HG03039 (cell line): ENCODE data around the gene C3orf62.
"Not testable (repeated sequence)": the region's sequence is repeated elsewhere in the genome, so short reads cannot be mapped to it uniquely, and the experiment has no call there.

Experiments
- ATAC-seq: cut with Tn5 transposase; IDR thresholded peaks from one replicate; pipeline ENCODE4 v1.9.1; 2021; ENCODE audit warnings: mild to moderate bottlenecking, moderate library complexity; ENCODE audit not compliant: unreplicated experiment

C3orf62 gene

DNA sequence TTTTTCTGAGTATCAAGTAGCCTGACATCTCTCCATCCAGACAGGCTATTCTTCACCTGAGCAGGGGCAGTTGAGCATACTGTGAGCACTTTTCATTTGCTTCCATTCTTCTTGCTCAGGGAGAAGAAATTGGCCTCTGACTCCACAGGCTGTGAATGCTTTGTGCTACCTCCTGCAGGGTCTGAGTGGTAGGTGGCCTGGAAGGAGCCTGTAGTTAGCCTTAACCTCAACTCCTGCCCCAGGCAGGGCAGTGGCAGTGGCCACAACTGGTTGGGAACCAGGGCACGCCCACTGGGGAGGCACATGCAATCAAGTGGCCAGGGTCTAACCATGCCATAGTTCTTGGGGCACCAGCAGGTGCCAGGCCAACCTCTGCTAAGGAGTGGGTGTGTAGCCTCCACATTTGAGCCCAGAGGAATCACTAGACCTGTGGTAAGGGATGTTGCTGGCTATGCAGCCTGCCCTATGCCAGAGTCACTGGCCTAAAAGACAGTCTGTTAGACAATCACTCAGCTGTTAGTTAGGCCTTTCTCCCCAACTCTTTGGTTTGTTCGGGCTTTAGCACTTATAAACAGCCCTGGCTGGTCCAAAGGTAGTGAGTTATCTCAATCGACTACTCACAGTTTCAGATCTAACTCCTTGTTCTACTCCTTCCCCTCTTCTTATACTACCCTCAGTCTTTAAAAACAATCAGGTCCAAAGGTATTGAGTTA lies 7.4 kb downstream of the C3orf62 start:
- no peak for ATAC-seq

DNA sequence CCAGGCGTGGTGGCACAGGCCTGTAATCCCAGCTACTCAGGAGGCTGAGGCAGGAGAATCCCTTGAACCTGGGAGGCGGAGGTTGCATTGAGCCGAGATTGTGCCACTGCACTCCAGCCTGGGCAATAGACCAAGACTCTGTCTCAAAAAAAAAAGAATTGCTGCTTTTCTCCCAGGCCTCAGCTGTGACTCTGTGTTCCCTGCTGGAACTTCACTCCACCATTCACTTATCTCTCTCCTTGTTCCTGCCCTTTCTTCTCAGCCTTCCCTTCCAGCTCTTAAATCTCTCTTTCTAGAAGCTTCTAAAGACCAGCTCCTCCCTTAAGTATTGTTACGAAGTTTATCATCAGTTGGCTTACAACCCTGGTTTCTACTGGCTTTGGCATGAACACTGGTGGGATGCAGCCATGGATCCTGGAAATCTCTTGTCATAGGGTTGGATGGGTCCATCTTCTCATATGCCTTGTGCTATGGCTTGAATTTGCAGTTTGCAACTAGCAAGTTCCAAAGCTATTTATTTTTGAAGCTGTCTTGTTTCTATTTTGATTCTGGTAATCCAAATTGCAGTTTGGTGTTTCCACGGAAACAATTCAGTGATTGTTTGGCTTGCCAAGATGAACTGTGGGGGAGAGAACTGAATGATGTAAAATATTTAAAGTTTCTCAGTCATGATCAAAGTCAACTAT lies 10.5 kb downstream of the C3orf62 start:
- ATAC-seq = no peak

DNA sequence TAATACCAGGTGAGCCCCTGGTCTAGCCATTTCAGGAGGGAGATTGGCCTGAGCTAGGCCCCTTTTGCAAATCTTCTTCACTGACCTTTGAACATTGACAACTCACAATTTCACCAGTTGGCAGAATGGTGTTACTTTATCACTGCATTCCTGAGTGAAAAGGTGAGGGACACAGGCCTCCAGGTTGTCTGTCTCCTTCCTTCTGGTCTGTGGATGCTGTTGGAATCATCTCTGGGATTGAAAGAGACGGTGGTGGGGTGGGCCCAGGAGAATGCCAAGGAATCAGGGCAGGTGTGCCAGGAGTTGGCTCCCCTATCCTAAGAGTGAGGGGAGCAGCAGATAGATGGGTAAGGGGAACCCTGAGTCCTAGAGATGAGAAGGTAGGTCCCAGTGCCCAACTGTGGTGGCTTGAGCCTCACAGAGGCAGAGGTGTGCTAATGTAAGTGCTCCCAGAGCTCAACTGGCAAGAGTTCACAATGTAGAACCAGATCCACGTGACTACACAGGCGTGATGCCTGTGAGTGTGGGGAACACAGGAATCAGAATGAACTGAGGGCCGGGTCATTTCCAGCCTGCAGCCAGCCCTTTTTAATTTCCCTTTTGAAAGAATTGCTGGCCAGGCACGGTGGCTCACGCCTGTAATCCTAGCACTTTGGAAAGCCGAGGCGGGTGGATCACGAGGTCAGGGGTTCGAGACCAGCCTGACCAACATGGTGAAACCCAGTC lies 11.2 kb downstream of the C3orf62 start:
- no peak for ATAC-seq

DNA sequence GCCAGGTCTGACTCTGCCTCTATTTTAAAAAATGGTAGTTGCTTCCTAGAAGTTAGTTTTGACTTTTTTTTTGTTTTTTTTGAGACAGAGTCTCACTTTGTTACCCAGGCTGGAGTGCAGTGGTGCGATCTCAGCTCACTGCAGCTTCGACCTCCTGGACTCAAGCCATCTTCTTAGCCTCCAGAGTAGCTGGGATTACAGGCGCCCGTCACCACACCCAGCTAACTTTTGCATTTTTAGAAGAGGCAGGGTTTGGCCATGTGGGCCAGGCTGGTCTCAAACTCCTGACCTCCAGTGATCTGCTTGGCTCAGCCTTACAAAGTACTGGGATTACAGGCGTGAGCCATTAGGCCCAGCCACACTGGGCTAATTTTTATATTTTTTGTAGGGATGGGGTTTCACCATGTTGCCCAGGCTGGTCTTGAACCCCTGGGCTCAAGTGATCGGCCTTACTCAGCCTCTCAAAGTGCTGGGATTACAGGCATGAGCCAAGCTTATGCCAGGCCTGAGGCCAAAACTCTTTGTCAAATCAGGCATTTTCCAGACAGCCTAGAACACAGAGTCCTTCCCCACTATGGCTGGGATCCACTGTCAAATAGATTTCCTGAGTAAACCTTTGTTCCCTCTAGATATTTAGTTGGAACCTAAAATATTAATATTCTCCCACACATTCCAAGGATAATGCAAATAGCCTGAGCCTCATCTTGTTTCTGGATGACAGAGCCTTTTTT lies 13.7 kb downstream of the C3orf62 start:
- no peak for ATAC-seq

DNA sequence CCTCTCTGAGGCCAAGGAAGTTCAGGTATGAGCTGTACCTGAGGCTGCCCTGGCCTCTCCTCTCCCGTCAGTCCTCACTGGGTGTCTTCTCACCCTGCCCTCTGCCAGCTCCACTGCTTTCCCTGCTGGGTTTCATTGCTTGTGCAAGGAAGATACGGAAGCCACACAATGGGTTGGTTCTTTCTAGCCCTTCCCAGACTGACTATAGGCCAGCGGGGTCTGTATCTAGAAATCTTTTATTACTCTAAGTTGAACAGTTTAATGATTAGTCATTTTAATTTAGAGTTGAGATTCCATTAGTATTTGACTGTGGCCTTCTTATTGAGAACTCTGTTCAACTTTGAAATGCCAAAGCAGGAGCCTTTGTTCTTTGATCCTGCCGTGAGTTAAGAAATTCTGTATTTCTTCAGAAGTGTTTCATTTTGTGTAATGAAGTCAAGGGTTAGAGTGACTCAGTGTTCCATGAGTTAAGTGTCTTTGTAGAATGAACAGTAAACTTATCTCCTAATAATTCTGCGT lies 16.2 kb downstream of the C3orf62 start:
- no peak for ATAC-seq

DNA sequence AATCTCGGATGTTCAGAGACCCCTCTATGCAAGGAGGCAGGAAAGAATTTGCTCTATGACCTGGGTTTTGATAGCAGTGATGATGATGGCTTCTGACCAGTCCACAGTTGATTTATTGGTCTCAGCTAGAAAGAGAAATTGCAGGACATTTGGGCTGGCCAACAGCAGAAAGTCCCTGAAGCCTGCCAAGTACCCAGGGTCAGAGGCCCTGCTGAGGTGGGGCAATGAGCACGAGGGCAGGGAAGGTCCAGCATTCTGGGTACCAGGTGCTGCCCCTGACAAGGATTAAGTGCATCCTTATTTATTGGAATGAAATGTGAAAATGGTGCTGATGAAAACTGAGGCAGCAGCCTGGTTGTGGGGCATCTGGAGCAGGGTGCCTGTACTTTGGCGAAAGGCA lies 19.8 kb downstream of the C3orf62 start:
- ATAC-seq = no peak

DNA sequence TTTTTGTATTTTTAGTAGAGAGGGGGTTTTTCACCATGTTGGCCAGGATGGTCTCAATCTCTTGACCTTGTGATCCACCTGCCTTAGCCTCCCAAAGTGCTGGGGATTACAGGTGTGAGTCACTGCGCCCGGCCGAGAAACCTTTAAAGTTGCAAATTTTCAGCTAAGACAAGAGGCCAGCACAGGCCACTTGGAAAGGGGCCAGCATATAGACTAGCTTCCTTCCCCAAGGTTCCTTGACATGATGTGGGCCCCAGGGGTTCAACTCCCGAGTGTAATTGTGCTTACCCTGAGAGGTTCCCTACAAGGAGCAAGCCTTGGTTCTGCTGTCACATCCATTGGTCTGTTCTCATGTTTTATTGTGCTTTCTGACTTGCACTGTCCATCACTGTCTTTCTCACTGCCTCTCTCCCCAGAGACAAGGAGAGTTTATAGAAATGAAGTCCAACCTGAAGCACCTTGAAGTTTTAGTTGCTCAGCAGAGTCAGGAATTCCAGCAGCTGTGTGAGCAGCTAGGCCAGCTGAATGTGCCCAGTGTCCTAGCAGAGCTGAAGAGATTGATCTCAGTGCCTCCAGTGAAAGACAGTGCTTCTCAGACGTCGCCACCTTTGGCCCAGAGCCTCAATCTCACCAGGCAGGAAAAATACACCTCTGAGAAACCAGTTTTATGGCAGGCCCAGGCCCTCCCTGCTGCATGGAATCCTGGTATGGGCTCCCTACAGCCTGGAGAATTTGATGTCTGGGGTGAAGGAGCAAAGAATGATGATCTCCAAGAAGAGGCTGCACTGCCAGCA lies 21.1 kb downstream of the C3orf62 start:
- ATAC-seq = no peak

DNA sequence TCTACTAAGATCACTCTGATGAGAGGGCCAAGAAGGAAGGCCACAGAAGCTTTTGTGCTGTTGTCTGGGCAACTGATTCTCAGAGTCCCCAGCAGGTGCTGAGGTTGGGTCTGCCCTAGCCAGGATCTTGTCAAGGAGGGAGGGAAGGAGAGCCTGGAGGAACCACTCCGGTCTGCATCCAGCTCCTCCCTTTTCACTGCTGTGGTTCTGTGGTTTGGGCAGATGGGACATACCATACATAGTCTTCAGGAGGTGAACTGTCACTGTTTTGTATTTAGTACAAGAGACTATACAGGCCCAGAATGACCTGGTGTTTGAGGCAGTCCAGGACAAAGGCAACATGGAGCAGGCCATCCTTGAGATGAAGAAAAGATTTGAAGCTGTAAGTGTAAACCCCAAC lies 21.9 kb downstream of the C3orf62 start:
- ATAC-seq = no peak

DNA sequence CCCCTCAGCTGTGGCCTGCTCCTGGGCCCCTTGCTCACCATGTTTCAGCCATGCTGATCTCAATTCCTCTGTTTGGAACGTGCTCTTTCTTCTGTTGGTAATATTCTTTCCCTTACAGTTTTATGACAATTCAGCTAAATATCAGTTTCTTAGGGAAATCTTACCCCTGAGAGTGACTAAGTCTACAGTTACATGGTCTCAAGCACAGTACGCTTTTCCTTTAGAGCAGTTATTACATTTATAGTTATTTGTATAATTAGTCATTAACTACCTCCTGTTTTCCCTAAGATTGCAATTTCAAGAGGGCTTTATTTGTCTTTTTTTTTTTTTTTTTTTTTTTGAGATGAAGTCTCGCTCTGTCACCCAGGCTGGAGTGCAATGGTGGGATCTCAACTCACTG lies 23.5 kb downstream of the C3orf62 start:
- ATAC-seq = no peak

DNA sequence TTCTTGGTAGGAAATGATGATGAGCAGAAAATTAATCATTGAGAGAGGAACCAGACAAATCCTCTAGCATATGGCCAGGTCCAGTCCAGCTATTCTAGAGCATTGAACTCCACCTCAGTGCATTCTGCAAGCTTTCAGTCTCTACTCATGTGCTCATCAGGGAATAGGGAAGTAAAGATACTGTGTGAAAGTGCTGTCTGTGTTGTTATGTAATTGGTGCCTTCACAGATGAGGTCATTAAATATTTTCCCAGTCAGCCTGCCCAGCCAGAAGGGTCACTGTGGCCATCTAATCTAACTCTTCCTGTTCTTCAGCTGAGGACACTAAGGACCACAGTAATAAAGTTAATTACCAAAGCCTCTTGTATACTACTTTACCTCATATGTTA lies 28.2 kb downstream of the C3orf62 start:
- ATAC-seq = no peak

DNA sequence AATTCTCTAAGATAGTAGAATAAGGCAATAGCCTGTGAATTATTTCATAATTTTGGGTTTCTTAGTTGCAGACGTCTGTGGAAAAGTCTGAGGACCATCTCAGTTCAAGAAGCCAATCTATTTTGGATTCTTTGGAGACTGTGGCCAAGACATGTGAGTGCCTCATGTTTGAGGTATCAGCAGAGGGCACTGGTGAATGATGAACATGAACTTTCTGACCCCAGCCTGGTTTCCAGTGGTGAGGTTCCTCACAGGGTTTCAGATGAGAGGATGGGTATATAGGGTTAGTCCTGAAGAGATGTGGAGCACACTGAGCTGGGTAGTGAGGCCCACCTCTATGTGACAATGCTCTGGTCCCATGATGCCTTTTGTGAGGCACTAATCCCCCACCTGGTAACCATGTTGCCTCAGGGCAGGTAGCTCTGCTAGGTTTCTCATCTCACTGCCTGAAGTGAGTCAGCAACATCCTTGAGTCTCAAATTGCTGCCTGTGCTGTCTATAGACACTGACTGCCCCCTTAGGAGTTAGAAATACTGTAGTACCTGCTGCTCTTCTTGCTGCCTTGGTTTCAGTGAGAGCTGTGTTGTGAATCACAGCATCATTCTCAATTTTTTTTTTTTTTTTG lies 32.3 kb downstream of the C3orf62 start:
- no peak for ATAC-seq

DNA sequence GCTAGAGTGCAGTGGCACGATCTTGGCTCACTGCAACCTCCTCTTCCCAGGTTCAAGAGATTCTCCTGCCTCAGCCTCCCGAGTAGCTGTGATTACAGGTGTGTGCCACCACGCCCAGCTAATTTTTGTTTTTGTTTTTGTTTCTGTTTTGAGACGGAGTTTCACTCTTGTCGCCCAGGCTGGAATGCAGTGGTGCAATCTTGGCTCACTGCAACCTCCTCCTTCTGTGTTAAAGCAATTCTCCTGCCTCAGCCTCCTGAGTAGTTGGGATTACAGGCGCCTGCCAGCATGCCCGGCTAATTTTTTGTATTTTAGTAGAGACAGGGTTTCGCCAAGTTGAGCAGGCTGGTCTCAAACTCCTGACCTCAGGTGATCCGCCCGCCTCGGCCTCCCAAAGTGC lies 36.9 kb downstream of the C3orf62 start:
- ATAC-seq = not testable (repeated sequence)

DNA sequence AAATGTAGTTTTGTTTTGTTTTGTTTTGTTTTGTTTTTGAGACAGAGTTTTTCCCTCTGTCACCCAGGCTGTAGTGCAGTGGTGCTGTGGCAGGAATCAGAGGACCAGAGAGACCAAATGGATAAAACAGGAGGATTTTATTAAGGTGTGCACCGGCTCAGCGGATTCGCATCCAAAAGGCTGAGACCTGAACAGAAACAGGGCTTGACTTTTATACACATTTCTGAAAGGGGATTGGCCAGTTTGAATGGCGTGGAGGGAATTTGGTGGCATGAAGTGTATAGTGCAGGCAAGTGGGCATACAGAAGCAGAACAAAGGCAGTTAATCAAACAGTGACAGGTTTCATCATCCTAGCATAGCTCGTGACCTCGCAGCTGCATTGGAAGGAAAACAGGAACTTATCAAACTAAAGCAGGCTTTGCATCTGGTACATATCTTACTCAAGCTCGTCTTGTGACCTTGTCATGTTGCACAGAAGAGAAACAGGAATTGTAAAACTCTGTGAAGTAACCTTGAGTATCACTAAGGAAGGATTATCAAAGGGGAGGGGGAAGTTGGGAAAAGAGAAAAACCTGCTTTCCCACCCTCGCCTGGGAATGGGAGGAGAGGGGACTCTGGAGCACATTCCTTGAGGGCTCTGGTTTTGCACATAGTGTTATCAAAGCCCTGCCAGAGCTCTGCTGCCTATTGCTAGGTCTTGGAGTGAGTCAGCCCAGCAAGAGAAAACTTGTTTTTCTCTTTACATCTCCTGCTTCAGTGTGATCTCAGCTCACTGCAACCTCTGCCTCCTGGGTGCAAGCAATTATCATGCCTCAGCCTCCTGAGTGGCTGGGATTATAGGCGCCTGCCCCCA lies 38.5 kb downstream of the C3orf62 start:
- ATAC-seq = no peak

DNA sequence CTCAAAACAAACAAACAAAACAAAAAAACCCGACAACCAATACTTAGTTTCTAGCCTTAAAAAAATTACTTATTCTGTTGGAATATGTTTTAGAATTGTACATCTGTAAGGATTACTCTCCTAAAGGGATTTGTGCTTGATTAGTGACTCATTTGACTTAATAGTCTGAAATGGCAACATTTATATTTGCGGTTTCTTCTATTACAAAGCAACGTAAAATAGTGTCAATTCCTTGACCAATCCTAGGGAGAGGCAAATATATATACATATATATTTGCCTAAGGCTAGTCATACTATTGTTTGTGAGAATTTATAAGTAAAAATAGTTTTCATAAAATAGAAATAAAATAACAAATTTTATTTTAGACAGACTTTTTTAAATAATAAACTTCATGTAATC lies 39.7 kb downstream of the C3orf62 start:
- ATAC-seq = no peak

DNA sequence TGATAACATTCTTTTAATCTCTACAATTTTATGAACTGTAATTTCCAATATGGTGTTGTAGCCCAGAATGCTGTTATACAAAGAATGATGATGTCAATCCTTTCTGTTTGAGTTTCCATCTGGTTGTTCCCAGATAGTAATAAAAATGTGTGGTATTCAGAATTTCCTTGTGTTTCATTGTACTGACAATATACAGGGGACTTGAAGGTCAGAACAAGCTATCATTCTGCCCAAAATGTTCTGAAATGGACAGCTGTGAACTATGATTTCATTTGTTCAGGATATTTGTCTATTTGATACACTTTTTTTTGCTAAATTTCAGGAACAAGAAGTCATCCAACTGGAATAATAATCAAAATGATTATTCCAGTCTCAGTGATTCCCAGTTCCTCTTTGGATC lies 40.8 kb downstream of the C3orf62 start:
- ATAC-seq = no peak

DNA sequence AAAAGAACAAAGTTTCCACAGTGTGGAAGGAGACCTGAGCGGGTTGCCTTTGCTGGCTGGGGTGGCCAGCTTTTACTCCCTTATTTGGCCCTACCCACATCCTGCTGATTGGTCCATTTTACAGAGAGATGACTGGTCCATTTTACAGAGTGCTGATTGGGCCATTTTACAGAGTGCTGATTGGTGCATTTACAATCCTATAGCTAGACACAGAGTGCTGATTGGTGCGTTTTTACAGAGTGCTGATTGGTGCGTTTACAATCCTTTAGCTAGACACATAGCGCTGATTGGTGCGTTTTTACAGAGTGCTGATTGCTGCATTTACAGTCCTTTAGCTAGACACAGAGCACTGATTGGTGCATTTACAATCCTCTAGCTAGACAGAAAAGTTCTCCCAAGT lies 48.2 kb downstream of the C3orf62 start:
- not testable (repeated sequence) for ATAC-seq

DNA sequence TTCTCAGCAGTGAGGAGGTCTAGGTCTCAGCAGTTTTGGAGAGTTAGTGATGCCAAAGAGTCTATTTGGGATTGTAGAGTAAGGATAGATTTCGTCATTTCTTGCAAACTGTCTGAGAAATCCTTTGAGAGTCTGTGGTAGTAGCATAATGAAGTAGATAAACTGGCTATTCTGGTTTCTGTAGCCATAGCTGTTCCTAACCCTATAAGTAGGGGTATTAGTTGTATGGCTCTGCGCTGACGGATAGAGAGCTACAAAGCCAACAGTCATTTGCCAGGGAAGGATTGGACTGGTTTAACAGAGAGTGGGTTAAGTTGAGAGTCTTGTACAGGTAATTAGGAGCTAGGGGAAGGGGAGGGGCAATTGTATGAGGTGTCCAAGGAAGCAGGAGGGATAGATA lies 55.0 kb downstream of the C3orf62 start:
- no peak for ATAC-seq

DNA sequence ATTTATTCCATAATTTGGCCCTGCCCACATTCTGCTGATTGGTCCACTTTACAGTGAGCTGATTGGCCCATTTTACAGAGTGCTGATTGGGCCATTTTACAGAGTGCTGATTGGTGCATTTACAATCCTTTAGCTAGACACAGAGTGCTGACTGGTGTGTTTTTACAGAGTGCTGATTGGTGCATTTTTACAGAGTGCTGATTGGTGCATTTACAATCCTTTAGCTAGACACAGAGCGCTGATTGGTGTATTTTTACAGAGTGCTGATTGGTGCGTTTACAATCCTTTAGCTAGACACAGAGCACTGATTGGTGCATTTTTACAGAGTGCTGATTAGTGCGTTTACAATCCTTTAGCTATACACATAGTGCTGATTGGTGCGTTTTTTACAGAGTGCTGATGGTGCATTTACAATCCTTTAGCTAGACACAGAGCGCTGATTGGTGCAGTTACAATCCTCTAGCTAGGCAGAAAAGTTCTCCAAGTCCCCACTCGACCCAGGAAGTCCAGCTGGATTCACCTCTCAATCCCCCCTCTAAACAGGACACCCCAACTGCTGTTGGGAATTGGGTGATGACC lies 56.0 kb downstream of the C3orf62 start:
- ATAC-seq = not testable (repeated sequence)

DNA sequence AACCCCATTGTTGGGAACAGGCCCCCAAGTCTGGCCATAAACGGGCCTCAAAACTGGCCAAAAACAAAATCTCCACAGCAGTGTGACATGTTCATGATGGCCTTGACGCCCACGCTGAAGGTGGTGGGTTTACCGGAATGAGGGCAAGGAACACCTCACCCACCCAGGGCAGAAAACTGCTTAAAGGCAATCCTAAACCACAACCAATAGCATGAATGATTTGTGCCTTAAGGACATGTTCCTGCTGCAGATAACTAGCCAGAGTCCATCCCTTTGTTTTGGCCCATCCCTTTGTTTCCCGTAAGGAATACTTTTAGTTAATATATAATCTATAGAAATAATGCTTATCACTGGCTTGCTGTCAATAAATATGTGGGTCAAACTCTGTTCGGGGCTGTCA lies 57.9 kb downstream of the C3orf62 start:
- no peak for ATAC-seq
